Measurements from ENCODE around the gene ST3GAL2.
A peak's percentile ranks its signal among the peaks of the same experiment; 100 is the strongest.

ST3GAL2 gene, protein sequence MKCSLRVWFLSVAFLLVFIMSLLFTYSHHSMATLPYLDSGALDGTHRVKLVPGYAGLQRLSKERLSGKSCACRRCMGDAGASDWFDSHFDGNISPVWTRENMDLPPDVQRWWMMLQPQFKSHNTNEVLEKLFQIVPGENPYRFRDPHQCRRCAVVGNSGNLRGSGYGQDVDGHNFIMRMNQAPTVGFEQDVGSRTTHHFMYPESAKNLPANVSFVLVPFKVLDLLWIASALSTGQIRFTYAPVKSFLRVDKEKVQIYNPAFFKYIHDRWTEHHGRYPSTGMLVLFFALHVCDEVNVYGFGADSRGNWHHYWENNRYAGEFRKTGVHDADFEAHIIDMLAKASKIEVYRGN

DNA sequence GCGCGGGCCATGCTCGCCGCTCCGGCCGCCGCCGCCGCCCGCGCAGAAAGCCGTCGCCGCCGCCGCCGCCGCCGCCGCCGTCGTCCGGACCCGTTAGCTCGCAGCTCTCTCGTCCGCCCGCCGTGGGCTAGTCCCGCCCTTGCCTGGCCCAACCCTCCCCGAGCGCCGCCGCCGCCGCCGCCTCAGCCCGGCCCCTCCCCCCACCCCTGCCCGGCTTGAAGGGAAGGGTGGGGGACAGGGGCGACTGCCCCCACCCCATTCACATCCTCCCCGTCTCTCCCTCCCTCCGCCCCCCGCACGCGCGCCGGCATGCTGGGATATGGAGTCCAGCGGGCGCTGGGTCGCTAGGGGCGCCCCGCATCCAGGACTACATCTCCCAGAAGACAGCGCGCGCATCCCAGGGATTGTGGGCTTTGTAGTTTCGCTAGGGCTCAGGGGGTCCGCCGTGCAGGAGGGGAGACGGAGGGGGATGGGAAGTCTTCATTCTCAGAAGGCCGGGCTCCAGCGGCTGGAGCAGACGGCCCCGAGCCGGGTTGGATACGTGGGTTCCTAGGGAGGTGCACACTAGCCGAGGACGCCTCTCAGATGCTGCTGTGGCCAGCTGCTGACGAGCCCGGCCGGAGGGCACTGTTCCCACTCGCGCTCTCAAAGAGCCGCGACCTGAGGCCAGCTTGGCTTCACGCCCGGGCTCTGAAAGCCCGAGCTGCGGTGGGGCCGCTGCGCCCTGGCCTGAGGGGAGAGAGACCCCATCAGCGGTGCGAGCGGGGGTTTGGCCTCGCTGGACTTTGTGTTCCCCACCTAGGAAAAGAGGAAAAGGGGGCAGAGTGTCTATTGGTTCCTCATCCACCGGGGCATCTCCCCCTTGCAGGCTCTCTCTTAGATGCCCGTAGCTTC lies at the start of gene ST3GAL2:
Gene ST3GAL2 (minus strand): TSS at position 132 of the 894 bp plus-strand sequence. CDS start 40,570 bp downstream, outside the sequence.
- DNase-seq (ENCODE audit: low read depth in 4 of 4, low spot score in 1 of 4), result peak; percentile 79 to 93 (median 84)

DNA sequence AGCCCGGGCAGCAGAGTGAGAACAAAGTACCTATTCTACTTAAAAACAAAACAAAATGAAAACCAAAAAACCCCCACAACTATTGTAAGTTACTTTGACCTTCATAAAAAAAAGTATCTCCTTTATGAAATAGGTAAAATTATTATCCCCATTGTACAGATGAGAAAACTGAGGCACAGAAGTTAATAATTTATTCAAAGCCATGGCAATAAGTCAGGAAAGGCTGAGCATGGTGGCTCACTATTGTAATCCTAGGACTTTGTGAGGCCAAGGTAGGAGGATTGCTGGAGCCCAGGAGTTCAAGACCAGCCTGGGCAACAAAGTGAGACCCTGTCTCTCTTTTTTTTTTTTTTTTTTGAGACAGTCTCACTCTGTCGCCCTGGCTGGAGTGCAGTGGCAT lies 46.0 kb upstream of the ST3GAL2 start:
- no peak for DNase-seq (ENCODE audit: low read depth in 4 of 4, low spot score in 1 of 4)

DNA sequence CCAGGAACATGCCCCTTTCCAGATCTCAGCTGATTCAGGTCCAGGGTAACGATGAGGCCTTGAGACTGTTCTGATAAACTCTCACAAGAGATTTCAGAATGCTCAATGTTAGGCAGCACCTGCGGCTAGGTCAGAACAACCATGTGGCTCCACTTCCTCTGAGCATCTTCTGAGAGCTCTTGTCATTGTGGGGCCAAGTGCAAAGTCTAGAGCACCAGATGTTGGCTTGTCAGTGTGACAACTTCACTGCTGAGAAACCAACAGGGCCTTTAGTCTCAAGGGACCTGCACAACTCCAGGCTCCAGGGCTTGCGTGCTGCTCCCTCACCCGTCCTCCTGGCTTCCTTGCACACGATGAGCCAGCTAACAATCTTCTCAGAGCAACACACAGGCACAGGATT lies 44.5 kb upstream of the ST3GAL2 start:
- DNase-seq (ENCODE audit: low read depth in 4 of 4, low spot score in 1 of 4), result no peak

DNA sequence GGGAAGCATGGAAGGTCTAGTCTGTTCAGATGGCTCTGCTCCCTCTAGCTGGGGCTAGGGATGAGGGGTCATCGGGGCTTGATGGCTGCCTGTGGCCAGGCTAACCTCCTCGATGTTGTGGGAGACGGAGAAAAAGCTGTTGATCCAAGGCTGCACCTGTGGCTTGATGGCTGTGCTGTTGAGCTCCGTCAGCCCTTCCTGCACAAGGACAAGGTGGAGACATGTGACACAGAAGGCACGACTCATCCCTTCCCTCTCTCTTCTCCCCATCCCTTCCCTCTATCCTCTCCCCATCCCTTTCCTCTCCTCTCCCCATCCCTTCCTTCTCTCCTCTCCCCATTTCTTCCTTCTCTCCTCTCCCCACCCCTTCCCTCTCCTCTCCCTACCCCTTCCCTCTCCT lies 43.7 kb upstream of the ST3GAL2 start:
- no peak for DNase-seq (ENCODE audit: low read depth in 4 of 4, low spot score in 1 of 4)

DNA sequence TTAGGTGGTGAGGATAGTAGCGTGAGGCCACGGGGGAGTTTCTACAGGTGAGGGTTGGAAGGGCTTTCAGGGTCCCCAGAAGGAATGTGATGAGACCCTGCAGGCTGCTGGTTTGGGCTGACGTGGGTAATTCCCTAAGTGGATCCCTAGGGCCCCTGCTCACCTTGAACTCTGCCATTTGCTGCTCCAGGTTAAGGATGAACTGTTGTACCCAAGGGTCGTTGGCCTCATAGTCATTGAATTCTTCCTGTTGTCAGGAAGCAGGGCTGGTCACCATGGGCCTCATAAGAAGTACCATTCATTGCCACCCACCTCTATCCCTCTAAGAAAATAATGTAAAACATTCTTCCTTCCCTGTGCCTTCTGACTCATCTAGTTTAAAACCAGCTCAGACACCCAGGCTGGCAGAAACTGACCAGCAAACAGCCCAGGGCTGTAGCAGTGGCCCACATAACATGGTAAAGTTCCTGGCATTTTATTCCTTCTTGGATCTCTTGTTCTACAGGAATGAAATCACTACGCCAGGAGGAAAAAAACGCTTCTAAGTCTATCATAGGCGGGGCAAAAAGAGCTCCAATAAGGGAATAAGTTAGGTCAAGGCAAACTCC lies 43.1 kb upstream of the ST3GAL2 start:
- DNase-seq (ENCODE audit: low read depth in 4 of 4, low spot score in 1 of 4), result no peak

DNA sequence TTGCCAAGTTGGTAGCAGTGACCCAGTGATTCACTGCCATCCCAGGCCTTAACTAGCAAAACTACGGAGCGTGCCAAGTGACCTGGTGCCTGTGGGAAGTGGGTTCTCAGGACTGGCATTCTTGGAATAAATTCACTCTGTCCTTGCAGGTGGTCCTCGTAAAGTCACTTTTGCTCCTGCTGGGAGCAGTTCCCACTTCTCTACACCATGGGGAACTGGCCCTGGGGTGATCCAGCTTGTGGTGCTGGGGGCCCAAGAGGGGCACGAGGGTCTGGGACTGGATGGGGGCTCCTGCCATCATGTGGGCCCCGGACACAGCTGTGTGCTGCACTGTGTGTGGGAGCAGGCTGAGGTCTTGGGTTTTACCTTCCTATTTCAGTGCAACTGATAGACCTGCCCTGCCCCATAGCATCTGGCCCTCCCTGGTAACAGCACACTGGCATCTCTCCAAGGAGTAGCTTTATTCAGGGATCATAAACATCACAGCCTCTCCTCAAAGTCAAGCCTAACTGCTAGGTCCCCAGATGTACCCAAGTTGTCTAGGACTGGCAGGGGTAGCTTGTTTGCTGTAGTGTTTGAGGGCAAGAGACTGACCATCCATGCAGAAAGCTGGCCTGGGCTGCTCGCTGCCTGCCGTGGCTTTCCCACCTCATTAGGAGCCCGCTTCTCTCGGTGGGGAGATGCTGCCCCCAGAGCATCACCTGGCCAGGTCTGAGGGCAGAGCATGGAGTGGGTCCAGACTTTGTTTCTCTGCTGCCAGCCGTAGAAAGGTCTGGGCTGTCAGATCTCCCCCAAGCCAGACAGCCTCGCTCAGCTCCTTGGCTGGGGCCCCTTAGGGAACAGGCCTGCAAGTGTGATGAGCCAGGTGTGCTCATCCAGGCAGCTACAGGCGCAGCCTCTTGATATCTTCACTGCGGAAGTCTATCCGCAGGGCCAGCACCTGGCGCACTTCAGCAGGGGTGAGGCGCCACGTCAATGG lies 41.5 kb upstream of the ST3GAL2 start:
- no peak for DNase-seq (ENCODE audit: low read depth in 4 of 4, low spot score in 1 of 4)

DNA sequence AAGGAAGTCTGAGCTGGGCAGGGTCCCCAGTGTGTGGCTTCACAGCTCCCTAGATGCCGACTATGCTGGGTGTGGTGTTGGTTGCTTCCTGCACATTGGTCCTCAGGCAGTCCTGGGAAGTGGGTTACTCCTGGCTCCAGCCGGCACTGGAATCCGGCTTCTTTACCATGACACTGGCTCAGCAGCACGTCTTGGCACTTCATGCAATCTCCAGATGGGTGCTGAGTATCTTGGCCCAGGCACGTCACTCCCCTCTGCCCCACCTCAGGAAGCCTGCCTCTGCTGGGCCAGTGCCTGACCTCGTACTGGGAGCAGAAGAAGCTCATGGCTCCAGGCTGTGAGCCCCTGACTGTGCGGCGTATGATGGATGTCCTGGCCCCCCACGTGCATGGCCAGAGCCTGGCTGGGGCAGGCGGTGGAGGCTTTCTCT lies 40.0 kb upstream of the ST3GAL2 start:
- DNase-seq (ENCODE audit: low read depth in 4 of 4, low spot score in 1 of 4), result no peak

DNA sequence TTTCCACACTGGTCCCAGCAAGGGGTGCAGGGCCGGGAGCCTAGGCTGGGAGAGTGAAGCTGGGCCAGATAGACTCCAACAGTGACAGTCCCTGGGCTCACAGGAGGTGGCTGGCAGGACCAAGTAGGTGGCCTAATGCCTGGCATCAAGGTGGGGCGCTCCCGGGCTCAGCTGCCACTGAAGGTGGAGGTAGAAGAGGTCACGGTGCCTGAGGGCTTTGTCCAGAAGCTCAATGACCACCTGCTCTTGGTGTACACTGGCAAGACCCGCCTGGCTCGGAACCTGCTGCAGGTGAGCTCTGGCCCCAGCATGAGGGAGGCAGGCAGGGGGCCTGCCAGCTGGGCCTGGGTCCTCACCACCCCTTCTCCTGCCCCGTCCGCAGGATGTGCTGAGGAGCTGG lies 39.3 kb upstream of the ST3GAL2 start:
- DNase-seq (ENCODE audit: low read depth in 4 of 4, low spot score in 1 of 4), result no peak

DNA sequence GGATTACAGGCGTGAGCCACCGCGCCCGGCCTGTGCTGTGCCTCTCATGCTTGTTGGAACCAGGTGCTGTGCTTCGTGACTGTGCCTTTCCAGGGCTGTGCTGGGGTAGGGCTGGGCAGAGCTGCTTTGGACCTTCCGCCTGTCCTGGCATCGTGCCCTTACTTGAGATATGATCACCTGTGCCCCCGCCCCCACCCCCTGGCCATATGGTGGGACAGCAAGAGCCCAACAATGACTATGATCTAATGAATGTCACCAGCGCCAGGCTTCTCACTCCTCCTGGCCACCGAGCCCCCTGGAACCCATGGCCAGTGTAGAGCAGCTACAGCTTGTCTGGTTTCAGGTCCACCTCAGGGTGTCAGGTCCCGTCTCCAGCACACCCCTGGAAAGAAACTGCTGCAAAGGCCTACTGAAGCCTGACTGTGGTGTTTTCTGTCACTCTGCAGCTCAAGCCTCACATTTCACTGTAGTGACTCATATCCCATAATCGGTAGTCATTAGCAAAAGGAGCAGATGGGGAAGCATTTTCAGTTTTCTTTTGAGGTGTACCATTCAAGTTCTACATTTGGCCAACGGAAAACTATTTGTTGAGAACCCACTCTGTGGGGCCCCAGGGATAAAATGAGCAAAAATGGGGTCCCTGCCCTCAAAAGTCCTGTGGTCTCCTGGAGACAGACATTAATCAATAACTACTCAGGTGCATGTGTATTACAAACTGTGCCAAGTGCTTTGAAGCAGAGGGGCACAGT lies 37.5 kb upstream of the ST3GAL2 start:
- DNase-seq (ENCODE audit: low read depth in 4 of 4, low spot score in 1 of 4), result peak in 2 of 4 experiments; percentile 39 to 48

DNA sequence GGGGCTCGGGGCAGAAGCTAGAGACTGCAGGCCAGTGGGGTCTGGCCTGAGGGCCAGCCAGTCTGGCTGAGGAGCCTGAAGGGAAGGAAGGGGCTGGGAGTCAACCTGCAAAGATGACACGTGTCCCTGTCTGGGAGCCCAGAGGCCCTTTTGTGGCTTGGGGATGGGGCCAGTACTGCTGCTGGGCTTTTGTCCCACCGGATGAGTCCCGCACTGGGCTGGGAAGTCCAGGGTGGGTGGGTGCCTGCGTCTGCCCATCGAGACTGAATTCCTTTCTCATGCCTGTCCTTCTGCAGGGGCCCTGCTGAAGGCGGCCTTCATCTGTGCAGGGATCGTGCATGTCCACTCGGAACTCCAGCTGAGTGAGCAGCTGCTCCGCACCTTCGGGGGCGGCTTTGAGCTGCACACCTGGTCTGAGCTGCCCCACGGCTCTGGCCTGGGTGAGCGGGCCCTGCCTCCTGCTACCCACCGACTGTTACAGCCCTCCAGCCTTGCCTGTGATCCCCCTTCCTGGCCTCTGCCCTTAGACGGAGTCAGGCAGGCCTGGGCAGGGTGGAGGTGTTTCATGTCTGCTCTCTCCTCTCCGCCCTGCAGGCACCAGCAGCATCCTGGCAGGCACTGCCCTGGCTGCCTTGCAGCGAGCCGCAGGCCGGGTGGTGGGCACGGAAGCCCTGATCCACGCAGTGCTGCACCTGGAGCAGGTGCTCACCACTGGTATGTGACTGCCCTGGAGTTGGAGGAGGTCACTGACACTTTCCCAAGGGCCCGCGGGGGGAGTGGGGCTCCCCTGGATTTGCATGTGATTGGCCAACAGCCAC lies 36.4 kb upstream of the ST3GAL2 start:
- DNase-seq (ENCODE audit: low read depth in 4 of 4, low spot score in 1 of 4), result no peak

DNA sequence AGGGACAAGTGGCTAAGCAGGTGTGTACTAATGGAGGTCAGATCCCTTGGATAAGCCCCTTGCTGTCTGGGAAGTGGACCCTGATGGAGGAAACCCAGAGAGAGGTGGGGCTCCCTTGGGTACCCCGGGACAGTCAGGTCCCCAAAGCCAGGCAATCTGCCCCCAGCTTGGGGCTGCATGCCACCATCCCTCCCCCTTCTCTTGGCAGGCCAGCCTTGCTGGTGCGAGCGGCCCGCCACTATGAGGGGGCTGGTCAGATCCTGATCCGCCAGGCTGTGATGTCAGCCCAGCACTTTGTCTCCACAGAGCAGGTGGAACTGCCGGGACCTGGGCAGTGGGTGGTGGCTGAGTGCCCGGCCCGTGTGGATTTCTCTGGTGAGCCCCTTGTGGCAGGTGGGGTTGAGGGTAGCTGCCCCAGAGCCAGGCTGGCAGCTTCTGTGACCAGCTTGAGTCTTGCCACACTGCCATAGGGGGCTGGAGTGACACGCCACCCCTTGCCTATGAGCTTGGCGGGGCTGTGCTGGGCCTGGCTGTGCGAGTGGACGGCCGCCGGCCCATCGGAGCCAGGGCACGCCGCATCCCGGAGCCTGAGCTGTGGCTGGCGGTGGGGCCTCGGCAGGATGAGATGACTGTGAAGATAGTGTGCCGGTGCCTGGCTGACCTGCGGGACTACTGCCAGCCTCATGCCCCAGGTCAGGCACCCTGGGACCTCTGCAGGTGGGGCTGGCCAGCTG lies 35.6 kb upstream of the ST3GAL2 start:
- no peak for DNase-seq (ENCODE audit: low read depth in 4 of 4, low spot score in 1 of 4)

DNA sequence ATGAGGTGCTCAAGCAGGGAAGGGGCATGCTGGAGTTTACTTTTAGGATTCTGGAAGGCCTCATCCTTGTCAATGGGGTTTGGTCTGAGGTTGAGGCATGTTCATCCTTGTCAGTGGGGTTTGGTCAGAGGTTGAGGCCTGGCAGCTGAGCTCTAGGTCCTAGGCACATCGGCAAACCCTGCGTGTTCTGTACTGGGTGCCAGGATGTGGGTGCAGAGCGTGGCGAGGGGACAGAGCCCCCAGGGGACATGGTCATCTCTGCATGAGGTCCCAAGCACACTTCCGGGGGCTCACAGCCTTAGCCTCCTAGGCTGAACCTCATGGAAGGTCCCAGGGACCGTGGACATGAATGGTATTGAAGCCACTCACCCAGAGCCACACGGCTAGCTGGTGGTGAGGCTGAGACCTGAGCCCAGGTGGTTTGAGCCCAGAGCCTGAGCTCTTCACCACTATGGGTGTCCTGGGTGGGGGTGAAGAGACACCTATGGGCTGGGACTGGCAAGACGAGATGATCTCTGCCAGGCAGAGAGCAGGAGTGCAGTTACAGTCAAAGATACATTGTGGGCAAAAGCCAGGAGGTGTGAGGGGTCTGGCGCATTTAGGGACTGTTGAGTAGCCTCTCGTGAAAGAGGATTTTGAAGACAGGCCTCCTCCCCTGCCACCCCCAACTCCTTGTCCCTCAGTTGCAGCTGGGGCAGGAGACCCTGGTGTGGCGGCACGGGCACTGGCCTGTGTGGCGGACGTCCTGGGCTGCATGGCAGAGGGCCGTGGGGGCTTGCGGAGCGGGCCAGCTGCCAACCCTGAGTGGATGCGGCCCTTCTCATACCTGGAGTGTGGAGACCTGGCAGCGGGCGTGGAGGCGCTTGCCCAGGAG lies 34.8 kb upstream of the ST3GAL2 start:
- no peak for DNase-seq (ENCODE audit: low read depth in 4 of 4, low spot score in 1 of 4)

DNA sequence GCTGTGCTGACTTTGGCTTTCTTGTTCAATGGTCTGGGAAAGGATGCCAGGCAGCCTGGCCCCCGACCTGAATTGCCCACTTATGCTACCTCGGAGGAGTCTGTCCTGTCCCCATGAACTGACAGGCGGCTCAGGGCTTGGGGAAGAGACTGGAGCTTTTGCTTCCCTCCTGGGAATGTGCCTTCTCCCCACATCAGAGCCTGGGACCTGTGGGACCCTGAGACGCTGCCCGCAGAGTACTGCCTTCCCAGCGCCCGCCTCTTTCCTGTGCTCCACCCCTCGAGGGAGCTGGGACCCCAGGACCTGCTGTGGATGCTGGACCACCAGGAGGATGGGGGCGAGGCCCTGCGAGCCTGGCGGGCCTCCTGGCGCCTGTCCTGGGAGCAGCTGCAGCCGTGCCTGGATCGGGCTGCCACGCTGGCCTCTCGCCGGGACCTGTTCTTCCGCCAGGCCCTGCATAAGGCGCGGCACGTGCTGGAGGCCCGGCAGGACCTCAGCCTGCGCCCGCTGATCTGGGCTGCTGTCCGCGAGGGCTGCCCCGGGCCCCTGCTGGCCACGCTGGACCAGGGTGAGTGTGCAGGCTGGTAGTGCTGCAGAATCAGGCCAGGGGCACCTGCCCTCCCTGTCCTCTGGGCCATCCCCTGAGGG lies 34.0 kb upstream of the ST3GAL2 start:
- DNase-seq (ENCODE audit: low read depth in 4 of 4, low spot score in 1 of 4), result no peak

DNA sequence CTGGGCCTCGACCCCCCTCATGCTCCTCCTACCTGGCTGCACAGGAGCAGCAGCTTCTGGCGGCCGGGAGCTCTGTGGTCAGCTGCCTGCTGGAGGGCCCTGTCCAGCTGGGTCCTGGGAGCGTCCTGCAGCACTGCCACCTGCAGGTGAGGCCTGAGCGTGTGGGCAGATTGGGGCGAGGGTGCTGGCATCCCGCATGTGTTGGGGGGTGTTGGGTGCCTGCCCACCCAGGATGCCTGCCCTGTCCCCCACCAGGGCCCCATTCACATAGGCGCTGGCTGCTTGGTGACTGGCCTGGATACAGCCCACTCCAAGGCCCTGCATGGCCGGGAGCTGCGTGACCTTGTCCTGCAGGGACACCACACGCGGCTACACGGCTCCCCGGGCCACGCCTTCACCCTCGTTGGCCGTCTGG lies 32.0 kb upstream of the ST3GAL2 start:
- no peak for DNase-seq (ENCODE audit: low read depth in 4 of 4, low spot score in 1 of 4)

DNA sequence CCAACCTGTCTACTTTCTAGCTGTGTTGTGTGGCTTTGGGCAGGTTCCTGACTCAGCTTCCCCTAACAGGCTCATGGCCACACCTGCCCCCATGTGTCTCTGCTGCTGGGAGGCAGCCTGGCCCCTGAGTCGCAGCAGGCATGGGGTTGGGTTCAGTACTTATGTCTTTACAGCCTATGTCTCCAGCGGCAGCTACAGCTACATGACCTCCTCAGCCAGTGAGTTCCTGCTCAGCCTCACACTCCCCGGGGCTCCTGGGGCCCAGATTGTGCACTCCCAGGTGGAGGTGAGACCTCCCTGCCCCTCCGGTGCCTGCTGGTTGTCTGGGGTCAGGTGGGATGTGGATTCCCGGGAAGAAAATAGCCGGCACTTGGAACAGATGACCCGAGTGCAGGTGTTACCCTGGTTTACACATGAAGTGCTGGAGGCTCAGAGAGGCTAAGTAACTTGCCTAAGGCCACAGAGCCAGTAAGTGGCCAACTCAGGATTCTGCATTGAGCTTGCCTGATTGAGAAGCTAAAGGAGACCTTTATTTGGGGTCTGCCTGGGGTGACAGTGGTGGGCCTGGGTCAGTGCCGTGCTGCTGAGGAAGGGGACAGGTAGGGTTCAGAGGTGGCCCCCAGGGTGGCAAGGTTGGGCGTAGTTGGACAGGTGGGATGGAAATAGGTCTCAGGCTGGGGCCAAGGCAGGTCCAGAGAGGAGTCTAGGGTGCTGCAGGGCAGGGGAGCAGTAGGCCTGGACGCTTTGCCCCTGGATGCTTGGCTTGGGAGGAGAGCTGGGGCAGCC lies 31.4 kb upstream of the ST3GAL2 start:
- DNase-seq (ENCODE audit: low read depth in 4 of 4, low spot score in 1 of 4), result no peak
